GM19035 (cell line): ENCODE results near the gene TGOLN2.
"Not testable (repeated sequence)": the region's sequence is repeated elsewhere in the genome, so short reads cannot be mapped to it uniquely, and the experiment has no call there.

Experiments
- ATAC-seq: cut with Tn5 transposase; IDR thresholded peaks from one replicate; pipeline ENCODE4 v1.9.1; 2021; ENCODE audit not compliant: unreplicated experiment

The TGOLN2 gene

DNA sequence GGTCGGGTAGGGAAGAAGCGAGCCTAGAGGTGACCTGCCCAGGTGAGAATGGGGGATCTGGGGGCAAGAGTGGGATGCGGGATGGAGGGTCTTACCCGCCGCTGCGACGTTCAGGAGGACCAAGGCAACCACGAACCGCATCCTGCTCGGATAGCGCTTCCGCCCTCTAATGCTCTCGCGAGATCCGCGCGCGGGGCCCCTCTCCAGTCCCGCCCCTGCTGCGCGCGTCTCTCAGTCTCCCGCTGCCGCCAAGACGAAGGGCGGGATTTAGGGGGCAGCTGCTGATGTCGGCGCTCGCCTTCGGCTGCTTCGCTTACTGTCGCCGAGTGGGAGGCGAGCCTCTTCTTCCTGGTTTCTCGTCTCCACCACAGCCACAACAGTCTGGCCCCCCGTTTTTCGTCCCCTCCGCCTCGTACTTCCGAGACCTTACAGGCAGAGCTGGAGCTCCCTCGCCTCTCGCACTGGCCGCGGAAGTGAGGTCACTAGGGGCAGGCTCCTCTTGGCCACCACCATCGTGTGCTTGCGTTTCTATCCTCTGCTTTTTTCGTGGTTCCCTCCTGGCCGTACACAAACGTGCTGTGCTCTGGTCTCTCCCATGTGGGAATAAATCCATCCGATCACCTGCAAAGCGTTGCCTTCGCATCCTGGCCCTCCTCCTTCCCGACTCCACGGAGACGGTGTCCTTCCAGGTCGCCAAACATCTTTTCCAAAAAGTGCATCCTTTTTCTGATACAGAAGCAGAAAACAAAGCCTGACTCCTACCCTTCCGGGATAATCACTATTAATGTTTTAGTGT is at the start of gene TGOLN2:
Gene TGOLN2 (minus strand): TSS at position 168 of the 796 bp plus-strand sequence. CDS start 27 bp downstream, at position 141.
- ATAC-seq, result peak; percentile 83

DNA sequence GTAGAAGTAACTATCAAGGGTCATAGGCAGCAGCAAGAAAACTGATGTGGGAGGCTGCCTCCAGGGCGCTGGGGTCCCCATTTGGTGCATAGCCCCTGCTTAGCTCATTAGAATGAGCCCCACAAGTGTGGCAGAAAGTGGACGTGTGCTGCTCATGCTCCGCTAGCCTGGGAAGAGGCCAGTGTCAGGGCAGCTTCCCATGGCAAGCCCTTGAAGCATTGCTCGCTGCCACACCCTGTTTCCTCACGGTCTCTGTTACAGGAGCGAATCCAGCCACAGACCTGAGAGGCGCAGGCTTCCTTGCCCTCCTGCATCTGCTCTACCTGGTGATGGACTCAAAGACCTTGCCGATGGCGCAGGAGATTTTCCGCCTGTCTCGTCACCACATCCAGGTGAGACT is 49.3 kb upstream of the TGOLN2 start:
- no peak for ATAC-seq

DNA sequence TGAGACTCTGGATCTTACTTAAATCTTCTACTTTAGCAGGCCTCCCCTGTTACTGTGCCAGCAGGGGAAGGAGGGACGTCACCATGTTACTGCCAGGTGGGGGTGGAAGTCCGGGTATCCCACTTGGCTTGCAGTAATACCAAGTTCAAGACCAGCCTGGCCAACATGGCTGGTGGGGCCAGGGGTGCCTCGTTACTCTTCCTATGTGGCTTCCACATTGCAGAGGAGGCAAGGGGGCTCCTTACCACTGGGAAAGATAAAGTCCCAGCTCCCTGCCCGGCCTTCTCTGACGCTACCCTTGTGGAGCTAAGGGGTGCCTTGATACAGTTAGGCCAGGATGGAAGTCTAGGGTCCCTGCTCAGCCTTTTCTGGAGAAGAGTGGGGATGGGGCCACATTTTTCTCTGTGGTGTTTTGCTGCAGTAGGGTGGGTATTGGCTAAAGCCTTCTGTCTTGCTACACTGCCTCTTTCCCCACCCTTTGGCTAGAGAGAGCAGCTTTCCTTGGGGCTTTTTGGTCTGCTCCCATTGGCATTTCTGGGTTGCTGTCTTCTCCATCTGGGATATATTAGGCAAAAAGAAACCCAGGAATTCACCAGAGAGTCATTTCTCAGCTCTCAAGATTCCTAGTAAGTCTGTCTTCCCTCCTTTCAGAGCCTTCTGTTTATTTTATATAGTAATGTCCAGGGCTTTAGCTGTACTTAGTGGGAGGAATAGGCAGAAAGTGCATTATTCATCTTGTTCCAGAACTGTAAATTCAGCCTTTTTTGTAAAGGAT is 48.7 kb upstream of the TGOLN2 start:
- ATAC-seq, result no peak

DNA sequence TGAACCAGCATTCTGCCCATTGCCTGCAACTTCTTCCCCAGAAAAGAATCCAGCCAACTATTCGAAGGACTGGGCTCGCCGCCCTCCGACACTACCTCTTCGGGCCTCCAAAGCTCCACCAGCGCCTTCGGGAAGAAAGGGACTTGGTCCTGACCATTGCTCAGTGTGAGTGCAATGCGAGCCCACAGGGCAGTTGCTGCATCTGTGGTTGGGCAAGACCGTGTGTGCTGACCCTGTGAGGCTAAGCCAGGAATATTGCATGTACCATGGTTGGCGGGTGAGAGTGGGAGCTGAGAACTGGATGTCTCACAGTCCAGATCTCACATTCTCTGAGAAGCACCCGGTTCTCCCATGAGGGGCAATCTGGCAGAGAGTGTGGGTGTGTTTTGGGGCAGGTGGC is 43.3 kb upstream of the TGOLN2 start:
- ATAC-seq, result no peak

DNA sequence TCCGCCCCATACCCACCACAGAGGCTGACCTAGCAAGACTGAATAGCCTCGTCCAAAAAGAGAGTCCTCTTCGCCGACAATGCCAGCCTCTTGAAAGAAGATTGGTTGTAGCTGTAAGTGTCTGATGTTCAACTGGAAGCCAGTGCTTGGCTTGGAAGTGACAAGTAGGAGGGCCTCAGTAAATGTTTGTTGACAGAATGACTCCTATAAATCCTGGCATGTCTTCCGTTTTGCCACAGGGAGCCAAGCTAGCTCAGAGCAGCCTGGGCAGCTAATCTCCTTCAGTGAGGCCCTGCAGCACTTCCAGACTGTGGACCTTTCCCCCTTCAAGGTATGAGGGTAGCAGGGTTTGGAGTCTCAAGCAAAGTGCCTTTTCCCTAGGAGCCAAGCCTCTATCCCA is 41.7 kb upstream of the TGOLN2 start:
- no peak for ATAC-seq

DNA sequence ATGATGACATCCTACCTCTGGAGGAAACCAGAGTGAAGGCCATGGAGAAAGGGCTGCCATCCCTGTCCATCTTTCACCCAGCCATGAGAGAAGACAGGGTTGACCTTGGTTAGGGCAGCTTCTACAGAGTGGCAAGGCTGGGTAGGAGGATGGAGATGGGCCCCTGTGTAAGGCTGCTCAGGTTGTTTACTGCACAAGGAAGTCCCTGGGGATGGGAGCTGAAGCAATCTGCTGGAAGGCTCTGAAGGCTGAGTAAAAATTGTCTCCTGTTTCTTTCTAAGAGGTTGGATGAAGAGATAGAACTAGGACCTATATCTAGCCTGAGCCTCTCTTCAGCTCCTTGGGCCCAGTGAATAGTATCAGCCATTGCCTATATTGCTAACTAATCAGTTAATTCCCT is 41.1 kb upstream of the TGOLN2 start:
- no peak for ATAC-seq

DNA sequence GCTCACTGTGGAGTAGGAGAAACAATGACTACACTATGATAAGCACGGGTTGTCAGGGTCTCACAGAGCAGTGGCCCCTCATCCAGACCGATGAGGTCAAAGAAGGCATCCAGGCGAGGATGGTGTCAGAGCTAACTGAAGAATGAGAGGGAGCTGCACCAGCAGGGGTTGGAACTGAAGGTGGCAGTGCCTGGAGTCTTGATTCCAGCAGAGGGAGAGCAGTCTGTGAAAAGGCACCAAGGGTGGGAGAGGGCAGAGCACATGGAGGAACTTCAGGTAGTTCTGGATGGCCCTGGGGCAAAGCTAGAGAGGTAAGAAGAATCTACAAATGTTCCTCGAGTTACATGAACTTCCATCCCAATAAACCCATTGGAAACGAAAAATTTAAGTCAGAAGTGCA is 39.4 kb upstream of the TGOLN2 start:
- no peak for ATAC-seq

DNA sequence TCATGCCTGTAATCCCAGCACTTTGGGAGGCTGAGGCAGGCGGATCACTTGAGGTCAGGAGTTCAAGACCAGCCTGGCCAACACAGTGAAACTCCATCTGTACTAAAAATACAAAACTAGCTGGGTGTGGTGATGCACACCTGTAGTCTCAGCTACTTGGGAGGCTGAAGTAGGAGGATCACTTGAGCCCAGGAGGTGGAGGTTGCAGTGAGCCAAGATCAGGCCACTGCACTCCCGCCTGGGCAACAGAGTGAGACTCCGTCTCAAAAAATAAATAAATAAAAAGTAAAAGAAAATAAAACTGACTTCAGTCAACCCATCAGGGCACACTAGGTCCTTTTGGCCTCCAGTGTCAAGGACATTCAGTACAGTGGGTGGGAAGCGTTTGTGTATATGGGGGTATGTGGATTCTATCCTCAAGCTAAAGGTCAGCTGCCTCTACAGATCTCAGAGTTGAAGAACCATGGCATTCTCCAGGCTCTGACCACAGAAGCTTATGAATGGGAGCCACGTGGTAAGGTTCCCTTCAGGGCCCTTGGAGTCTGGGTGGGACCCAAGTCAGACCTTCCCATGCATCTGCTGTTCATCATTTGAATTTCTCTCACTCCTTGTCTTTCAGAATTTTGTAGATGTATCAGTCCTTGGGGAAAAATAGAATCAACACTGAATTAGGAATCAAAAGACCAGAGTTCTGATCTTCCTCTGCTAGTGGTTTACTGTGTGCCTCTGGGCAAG is 35.0 kb upstream of the TGOLN2 start:
- ATAC-seq, result not testable (repeated sequence)

DNA sequence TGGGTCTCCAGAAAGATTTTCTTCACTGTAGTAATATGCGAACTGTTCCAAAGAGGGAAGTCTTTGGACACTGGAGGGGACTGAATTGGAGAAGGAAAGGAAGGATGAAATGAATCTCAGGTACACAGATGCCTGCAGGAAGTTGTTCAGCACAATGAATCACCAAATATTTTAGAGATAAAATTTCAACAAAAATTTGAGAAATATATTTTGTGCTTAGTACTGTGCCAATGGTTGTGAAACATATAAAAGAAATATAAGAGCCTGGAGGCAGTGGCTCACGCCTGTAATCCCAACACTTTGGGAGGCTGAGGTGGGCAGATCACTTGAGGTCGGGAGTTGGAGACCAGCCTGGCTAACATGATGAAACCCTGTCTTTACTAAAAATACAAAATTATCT is 29.9 kb upstream of the TGOLN2 start:
- ATAC-seq, result no peak

DNA sequence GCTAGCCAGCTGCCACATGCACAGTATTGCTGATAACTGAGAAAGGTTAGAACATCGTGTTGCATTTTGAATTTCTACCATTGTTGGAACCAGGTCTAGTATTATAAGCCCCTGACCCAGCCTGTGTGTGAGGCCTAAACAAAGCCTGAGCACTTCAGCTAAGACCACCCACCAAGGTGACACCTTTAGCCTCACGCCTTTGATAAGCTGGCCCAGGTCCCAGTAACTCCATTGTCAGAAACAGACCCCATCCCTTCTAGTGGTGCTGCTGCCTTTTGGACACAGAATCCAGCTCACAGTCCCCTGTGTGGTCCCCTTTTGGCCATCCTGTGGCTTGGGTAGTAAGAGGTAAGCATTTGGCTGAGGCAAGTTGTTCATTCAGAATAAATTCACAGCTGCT is 28.4 kb upstream of the TGOLN2 start:
- no peak for ATAC-seq

DNA sequence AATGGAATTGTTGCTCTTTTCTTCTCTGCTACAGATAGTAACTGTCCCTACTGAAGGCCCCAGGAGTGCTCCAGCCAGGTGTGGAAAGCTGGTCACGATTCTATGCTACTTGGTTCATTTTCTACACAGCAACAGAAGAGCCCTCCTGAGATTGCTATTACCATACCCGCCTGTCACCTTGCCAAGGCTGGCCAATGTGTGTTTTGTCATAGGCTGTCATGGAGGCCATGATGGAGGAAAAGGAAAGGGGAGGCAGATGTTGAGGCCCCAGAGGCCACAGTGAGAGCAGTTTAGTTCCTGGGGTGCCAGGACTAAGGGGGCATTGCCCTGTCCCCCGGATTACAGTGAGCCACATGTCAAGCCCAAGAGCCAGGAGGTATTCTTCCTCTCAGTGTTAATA is 27.7 kb upstream of the TGOLN2 start:
- ATAC-seq, result no peak

DNA sequence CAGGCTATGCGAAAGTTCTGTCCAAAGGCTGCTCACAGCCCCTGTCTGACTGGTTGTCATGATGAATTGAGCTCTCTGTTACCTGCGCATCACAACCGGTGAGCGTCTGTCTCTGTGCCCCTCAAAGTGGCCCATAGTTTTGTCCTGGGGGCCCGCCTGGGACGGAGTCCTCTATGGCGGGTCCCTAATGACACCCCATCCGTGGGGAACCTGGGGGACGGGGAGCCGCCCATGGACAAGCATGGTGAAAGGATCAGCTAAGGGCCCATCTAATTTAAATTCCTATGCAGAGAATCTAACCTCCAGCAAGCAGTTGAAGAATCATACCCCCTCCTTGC is 27.3 kb upstream of the TGOLN2 start:
- peak; percentile 8 for ATAC-seq

DNA sequence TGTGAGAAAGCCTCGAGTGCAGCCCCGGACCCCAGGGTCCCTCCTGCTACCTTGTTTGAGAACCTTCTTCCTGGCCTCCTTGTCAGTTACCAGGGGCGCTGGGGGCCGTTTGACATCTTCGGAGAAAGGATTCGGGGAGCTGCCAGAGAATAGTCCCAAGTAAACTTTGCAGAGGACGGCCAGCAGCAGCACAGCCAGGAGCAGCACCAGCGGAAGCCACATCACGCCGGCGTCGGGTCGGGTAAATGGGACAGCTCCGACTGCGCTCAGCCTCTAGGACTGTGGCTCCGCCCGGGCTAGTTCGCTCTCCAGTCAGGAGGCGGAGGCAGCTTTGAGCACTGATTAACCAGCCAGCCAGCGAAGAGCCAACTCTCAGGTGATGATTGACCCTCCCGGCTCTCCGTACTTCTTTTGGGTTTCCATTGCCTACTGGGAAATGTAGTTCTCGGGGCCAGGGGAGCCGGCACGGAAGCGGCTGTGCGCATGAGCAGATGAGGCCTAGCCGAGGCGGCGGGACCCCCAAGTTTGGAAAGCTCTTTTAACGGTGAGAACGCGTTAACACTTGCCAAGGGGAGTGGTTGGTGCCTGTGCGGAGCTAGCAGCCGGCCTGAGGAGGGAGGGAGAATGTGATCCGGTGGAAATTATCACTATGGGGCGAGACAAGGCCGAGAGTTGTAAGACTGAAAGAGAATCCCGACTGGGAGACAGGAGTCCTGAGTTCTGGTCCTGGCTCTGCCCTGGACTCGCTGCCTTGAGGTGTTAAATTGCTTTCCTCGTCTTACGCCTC is 26.7 kb upstream of the TGOLN2 start, which contains the start of the genes ELMOD3 and RETSAT:
Gene ELMOD3 (plus strand): TSS at position 484 of the 787 bp plus-strand sequence. CDS start 2,430 bp downstream, outside the sequence.
Gene RETSAT (minus strand): TSS at position 243 of the 787 bp plus-strand sequence. CDS start 21 bp downstream, at position 222.
- ATAC-seq, result peak; percentile 99

DNA sequence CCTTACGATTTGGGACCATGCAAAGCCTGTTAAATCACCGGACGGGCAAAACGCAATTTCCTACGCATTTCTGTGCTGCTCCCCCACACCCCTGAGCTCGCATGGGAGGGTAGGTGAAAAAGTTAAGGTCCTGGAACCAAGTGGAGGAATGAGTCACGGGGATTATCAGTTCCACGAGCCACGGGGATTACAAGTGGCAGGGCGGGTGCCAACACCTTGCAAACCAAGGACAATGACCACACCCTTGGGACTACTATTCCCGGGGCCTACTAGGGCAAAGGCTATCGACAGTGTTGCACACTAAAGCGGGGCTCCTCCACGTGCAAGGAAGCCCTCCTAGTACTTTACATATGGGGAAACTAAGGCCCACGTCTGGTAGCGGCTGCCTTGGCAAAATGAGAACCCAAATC is 26.1 kb upstream of the TGOLN2 start:
- no peak for ATAC-seq

DNA sequence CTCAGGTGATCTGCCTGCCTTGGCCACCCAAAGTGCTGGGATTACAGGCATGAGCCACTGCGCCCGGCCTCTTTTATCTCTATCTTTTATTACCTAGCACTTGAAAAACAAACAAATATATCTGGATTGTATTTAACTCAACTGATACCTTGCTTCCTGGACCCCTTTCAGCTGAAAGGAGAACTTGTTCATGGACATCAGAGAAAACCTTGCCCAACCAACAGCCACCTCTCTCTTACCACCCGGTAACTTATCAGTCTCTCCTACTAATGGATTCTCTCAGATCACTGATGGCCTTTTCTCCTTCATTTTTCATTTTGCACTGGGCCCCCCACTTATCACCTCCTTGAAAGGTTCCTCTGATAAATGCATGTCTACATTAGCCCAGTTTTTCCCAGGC is 19.8 kb upstream of the TGOLN2 start:
- ATAC-seq, result no peak

DNA sequence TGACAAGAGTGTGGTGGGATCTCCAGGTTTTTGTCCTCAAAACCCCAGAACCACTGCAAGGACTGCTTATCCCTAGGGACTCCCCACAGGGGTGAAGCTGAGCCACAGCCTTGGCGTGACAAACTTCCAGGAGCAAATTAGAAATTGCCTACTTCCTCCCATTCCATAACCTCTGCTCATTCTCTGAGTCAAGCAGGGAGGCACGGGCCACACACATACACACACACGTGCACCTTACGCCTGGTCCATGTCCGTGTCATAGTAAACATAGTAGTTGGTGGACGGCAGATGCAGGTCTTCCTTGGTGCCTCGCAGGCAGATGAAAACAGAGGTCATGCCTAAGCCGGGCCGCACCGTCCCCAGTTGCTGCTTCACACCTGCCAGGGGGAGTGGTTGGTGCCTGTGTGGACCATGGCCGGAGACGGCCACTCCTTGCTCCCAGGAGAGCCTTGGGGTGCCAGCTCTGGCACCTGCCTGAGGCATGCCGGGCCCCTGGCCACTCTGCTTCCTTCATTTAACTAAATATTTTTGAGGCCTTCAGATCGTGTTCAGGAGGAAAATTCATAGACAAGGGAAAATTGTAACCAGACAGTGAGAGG is 16.7 kb upstream of the TGOLN2 start:
- no peak for ATAC-seq

DNA sequence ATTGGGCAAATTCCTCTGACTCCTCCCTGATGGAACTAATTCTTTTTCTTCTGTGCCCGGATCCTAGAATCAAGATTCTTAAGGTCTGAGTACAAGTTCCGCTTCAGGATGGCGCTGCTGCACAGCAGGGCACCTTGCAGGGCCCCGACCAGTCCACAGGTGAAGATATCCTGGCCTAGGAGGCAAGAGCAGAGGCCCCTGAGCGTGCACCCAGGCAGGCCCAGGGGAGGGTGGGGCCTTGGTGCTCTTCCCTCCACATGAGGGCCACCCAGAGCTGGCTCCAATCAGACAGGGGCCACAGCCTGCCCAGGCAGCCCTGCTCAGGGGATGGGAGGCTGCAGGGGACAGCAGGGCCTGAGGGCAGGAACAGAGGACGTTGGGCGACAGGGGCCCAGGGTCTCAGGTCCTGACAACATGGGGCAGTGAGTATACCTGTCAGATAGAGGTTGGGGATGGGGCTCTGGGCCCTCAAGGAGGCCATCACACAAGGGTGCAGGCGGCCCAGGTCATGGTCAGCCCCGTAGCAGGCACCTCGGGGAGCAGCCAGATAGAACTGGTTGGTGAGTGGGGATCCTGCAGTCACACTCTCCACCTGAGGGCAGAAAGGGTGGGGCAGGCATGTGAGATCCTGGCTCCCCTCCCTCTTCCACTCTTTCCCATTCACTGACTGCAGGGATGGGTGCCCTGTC is 15.6 kb upstream of the TGOLN2 start:
- not testable (repeated sequence) for ATAC-seq

DNA sequence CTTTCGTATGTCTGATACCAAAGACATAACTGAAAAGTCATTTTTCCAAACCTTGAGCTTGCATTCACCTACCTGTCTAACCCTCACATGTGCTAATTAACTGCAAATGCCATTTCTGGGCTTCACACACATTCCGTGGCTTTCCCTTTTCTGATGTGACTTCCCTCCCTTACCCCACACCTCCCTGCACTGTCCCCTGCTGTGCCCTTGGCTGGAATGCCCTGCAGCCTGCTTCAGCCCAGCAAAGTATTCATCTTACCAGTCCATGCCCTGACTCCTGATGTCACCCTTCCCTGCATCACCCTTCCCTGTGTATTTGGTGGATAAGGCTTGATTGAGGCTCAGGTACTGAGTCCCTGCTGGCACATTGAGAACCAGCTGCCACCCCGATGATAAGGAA is 14.4 kb upstream of the TGOLN2 start:
- no peak for ATAC-seq

DNA sequence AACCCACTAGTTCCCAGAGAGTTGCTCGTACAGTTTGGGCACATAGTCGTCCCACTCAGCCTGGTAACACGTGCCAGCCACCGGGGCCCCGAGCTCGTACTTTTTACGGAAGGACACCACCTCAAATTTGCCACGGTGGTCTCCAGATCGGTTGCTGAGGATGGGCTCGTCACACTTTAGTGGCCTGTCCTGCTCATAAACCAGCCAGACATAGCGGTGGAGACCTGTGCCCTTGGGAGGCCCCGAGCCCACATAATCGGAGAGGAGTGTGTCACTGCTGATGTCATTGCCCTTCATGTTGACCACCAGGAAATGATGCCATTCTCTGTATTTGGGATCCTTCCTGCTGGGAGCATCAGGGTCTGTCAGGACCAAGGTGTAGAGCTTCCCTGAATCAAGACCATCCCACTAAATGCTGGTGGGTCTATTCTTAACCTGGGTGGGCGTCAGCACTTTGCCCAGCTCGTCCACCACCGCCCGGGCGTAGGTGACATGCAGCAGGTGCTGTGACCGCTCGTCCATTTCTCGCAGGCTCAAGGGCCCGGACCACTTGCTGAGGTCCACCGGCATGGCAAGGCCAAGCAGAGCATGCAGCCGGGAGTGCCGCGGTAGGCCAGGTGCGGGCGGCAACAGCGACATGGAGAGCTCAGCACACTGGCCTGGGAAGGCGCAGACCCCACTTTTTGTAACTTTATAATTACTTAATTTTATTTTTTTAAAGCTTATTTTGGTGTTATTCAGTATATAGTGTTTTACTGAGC is 13.7 kb upstream of the TGOLN2 start:
- ATAC-seq, result no peak
